Stimulated activated CD4-positive, alpha-beta T cell treated with anti-CD3 and anti-CD28 coated beads, Interleukin-1b, Interleukin-23, amount 100 ng/mL, for 1 hour (primary cell): Measurements from ENCODE around the gene AGFG1.

Source experiments
- DNase-seq, 2 donors: peaks; one replicate each; pipeline ENCODE4 v3.0.0-alpha.2; 2020; ENCODE audit warnings: low read depth in 2 of 2

AGFG1 gene

DNA sequence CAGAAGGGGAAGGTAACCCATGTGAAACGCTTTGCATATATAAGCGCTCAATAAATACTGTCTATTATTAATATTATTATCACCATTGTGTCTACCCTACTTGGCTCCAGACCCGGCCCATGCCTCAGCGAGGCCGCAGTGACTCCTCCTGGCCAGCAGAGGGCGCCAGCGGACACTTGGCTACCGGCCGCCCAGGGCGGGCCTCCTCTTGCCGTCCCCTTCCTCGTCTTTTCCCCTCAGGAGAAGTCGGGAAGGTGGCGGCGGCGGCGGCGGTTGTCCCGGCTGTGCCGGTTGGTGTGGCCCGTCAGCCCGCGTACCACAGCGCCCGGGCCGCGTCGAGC is at the start of gene AGFG1:
AGFG1 (plus strand) TSS at position 233 of the 341 bp plus-strand sequence. CDS start 266 bp downstream, outside the sequence.
- DNase-seq = peak; percentile 66 to 81

DNA sequence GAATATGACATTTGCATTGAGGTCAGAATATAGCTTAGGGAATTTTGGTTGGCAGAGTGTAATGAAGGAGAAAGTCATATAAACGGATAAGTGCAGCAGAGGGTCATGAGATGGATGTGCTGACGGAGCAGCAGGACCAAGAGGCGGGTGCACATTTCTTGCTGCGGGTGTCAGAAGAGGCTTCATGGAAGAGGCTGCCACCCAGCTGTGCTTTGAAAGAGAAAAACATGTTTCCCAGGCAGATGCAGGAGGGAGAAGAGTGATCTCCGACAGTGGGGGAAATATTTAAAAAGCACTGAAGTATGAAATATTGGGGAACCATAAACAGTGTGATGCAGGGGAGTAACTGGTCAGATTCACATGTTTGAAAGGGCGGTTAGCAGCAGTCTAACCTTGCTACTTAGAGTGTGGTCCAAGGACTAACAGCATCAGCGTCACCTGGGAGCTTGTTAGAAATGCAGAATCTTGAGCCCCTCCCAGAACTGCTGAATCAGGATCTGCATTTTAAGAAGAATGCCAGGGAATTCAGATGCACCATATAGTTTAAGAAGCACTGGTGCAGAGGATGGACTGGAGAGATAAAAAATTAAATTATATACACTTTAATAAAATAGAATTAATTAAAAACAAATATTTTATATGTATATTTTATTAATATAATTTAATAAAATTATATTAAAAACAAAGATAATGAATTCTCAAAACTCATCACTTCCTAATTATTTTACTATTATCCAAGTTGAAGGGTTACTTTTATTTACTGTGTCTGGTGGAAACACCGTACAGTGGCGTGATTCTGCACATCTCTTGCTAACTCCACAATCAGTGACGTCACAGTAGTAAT is 48.1 kb upstream of the AGFG1 start:
- DNase-seq = no peak

DNA sequence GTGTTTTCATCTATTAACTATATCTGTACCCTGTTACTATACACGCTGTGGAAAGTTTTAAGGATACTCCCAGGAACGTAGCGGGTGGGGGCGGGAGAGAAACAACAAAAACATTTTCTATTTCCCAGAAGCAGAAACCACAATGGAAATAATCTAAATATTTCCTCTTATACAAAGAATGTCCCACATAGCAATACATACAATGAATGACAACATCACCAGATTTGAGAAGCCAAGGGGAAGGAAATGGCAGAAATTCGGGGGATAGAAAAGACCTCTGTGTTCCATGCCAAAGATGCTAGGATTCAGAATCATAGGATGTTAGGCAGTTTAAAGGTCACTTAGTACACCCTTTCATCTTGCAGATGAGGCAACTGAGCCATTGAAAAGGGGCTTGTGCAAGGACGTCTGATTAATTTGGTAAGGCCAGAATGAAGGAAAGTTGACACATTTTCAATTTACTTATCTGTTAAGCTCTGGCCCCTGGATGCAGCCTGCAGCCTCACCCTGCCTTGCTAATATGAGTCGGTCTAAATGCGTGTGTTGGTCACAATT is 43.1 kb upstream of the AGFG1 start:
- DNase-seq = no peak

GRCh38 chr2:227430639-227431038 is 41.3 kb upstream of the AGFG1 start:
- DNase-seq = no peak

DNA sequence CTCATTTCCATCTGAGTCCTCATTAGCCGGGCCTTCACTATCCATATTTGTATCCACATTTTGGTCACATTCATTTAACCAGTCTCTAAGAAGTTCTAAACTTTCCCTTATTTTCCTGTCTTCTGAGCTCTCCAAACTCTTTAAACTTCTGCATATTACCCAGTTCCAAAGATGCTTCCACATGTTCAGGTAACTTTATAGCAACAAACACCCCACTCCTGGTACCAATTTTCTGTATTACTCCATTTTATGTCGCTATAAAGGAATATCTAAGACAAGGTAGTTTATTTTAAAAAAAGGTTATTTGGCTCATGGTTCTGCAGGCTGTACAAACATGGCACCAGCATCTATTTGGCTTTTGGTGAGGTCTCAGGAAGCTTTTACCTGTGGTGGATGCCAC is 38.8 kb upstream of the AGFG1 start:
- no peak for DNase-seq

- no peak for DNase-seq
Measured at GRCh38 chr2:227436436-227437174, 35.4 kb upstream of the AGFG1 start.

DNA sequence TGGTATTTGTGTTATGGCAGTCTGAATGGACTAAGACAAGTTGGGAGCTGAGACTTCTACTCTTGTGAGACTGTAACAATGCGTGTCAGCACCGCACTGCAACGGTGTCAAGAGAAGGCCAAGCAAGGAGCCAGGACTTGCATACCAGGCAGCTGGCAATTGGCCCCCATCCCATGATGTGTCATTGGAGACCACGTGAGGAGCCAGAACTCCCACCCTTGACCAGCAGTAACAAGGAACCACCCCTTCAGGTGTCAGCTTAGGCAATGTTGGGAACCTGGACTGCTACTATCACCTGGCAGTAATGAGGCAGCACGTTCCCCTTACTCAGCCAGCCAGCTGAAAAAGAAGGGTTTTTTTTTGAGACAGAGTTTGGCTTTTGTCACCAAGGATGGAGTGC is 32.7 kb upstream of the AGFG1 start:
- DNase-seq = no peak

DNA sequence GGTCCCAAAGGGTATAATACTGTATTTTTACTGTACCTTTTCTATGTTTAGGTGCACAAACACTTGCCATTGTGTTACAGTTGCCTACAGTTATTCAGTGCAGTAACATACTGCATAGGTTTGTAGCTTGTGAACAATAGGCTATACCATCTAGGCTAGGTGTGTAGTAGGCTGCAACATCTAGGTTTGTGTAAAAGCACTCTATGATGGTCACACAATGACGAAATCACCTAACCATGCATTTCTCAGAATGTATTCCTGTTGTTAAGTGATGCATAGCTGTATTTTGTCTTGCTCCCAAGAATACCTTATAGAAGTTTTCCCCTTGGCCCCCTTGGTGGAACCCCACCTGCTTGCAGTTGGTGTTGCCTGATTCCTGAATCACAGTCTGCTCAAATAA is 29.3 kb upstream of the AGFG1 start:
- no peak for DNase-seq

GRCh38 chr2:227443889-227444568 is 27.9 kb upstream of the AGFG1 start:
- DNase-seq = no peak

DNA sequence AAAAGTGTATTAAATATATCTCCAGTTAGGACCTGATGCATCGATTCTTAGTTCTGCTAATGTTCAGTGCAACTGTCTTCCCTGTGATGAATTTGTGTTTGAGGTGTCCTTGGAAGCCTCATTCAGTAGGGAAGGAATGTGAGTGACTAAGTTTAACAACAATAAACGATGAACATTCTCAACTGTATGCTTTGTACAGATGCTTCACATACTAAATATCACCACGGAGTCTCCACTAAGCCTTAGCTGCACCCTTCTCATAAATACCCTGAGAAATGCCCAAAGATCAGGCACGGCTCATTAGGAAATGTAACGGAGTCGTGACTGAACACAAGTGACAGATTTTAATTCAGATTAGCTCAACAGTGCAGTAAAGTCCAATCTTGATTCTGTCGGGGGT is 24.4 kb upstream of the AGFG1 start:
- DNase-seq = no peak

GRCh38 chr2:227450311-227450841 is 21.6 kb upstream of the AGFG1 start:
- no peak for DNase-seq

DNA sequence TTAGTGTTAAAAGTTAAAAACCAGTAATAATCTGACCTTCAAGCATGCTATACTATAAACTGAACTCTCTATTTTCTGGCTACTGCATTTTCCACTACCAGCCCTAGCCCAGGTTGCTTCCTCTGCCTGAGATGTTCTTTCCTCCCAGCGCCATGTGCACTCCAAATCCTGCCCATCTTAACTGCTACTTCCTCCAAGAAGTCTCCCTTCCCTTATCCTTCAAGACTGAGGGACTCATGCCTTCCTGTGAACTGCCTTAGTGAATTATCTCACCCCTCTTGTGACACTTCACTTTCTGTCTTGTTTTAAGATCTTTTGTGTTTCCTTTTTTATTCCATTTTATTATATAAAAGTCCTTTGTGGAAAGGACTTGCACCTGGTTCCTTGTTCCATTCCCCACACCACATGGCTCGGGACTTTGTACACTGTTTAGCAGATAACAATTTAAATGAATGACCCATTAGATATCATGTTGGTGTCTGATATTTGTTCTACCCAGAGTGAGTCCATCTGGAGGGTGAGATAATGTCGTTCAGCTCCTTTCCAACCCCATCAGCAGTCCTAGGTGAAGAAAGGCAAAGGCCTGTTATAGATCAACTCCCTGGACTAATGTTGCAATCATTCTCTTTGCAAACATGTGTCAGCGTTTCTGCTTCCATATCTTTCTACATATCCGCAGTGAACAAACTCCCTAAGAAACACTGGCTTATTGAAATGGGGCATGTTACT is 20.9 kb upstream of the AGFG1 start:
- no peak for DNase-seq

- DNase-seq = no peak
Measured at GRCh38 chr2:227451655-227451992, 20.3 kb upstream of the AGFG1 start.

GRCh38 chr2:227453810-227454209 is 18.1 kb upstream of the AGFG1 start:
- DNase-seq = no peak

DNA sequence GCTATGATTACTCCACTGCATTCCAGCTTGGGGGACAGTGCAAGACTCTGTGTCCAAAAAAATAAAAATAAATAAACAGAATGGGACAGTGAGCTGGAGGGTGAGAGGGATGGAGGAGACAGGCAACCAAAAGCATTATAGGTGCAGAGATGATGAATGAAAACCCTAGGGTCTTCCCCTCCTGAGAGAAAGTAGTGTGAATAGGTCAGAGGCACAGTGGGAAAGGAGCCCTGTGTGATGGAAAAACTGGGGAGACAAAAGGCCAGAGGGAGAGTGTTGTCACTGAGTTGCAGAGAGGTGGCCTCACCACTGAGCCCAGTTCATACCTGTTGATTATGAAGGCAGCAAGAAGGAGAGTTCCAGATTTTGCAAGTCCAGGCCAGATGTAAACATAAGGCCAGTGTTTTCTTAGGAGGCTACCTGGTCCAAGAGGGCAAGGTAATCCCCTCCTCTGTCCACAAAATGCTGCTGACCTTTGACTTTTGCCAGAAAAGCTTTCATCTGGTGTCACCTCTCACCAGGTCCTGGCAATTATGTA is 17.6 kb upstream of the AGFG1 start:
- no peak for DNase-seq

DNA sequence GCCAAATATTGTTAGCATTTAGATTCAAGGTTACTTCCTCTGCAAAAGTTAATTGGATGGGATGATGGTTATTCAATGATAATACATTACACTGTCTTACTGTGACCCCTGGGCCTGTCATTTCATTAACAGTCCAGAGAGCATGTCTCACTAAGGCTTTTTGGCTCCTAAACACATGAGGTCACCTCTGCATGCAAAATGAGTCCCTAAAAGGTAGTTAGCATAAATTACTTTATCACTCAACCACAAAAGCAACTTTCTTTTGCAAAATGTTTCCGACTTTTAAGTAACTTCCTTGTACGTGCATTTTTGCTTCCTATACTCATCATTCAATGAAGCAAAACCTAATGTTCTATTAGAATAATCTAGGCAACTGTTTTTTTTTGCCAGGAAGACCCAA is 16.8 kb upstream of the AGFG1 start:
- DNase-seq = no peak

GRCh38 chr2:227456102-227456501 is 15.9 kb upstream of the AGFG1 start:
- no peak for DNase-seq

- DNase-seq = no peak
Measured at GRCh38 chr2:227456772-227457171, 15.2 kb upstream of the AGFG1 start.

DNA sequence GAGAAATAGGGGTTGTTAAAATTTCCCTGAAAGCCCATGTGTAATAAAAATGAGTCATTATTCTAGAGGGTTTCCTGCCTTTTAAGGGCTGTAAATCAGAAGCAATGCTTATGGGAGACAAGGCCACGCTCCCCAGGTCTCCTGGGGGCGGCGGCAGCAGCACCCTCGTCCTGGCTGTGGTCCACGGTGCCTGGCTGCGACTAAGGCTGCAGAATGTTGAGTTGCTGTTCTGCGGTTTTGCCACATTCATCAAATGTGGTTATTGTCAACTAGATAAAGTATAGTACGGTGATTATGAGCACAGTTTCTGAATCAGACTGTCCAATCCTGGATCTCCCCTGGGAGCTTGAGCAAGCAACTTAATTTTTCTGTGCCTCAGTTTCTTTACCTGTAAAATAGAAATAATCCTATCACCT is 11.9 kb upstream of the AGFG1 start:
- DNase-seq = no peak

DNA sequence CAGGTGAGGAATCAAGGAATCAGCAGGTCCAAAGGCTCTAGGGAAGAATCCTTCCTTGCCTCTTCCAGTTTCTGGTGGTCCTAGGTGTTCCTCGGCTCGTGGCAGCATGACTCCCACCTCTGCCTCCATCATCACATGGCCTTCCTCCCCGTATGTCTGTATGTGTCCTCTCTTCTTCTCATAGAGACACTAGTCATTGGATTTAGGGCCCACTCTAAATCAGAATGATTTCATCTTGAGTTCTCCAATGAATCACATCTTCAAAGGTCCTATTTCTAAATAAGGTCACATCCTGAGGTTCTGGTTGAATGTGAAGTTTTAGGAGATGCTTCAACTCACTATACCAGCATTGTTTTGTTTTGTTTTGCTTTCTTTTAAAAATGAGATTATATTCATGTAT is 11.1 kb upstream of the AGFG1 start:
- DNase-seq = no peak

GRCh38 chr2:227461811-227462461 is 10.0 kb upstream of the AGFG1 start:
- DNase-seq = no peak
